Fibroblast of lung (primary cell): ENCODE measurements around the gene TCF7L1.

ENCODE experiments used
- CTCF ChIP-seq, 2 donors: IDR thresholded peaks in 1 of 2; conservative IDR thresholded peaks in 1 of 2; 1 replicate in 1 of 2; 2 replicates in 1 of 2; pipeline ENCODE4 v1.5.1; 2011 to 2012; ENCODE audit warnings: low read length in 2 of 2, control low read depth in 1 of 2, inconsistent platforms in 1 of 2, low read depth in 1 of 2, mild to moderate bottlenecking in 1 of 2
- EZH2 ChIP-seq: IDR thresholded peaks from 2 replicates; pipeline ENCODE4 v1.5.1; 2012; ENCODE audit warnings: low read length, control low read depth, mild to moderate bottlenecking; ENCODE audit errors: missing control alignments

- TF ChIP-seq CTCF (conservative IDR thresholded peaks at IDR 0.05 in 1 of 2, IDR thresholded peaks at IDR 0.05 in 1 of 2; ENCODE audit: low read depth in 1 of 2, low read length in 2 of 2) (no peak), EZH2 (no peak)
Observed at GRCh38 chr2:85347599-85347998, 214.4 kb downstream of the TCF7L1 start.
